Stomach (tissue), 4 donors: ENCODE measurements around the gene XIRP2.

Experiments
- POLR2AphosphoS5 ChIP-seq, 3 donors: sonication (generic); formaldehyde crosslinking; IDR thresholded peaks; one replicate each; pipeline ENCODE4 v1.6.1; 2016; ENCODE audit warnings: antibody characterized with exemption in 3 of 3
- TF ChIP-seq, protein P1 (sequence below), 7 experiments: fragments of 450-650 bp in 4 of 7; fragments of 200-600 bp in 3 of 7; sonication (generic) in 3 of 7; IDR thresholded peaks; one replicate each; pipeline ENCODE4 v1.5.1; 2016 to 2019; ENCODE audit warnings: antibody characterized with exemption in 7 of 7, control low read depth in 2 of 7, mild to moderate bottlenecking in 1 of 7

DNA sequence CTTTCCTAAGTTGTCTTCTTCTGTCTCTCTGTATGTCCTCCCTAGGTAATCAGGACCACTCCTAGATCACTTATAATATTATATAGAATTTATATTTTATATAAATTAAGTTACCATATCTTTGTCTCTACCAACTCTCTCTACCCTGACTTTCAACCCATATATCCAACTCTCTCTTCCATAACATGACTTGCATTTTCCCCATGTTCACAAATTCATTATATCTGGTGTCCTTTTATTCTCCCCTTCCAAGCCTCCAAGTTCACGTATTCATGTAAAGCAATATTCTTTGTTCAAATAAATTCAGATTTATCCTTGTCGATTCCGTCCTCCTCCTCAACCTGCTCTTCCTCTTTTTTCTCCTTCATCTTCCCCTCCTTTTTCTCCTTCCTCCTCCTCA lies 127.5 kb downstream of the XIRP2 start:
- no peak for TF ChIP-seq POLR2AphosphoS5 (IDR thresholded peaks at IDR 0.05)
- TF ChIP-seq, protein P1, sequence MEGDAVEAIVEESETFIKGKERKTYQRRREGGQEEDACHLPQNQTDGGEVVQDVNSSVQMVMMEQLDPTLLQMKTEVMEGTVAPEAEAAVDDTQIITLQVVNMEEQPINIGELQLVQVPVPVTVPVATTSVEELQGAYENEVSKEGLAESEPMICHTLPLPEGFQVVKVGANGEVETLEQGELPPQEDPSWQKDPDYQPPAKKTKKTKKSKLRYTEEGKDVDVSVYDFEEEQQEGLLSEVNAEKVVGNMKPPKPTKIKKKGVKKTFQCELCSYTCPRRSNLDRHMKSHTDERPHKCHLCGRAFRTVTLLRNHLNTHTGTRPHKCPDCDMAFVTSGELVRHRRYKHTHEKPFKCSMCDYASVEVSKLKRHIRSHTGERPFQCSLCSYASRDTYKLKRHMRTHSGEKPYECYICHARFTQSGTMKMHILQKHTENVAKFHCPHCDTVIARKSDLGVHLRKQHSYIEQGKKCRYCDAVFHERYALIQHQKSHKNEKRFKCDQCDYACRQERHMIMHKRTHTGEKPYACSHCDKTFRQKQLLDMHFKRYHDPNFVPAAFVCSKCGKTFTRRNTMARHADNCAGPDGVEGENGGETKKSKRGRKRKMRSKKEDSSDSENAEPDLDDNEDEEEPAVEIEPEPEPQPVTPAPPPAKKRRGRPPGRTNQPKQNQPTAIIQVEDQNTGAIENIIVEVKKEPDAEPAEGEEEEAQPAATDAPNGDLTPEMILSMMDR (IDR thresholded peaks at IDR 0.05): no peak
